OCI-LY1 (cell line): ENCODE data around the gene FCN1.

Experiments used
- CTCF ChIP-seq: fragments of 200-600 bp; sonication (generic), shearing (Covaris generic); IDR thresholded peaks from 2 replicates; pipeline ENCODE4 v1.5.1; 2017; ENCODE audit warnings: mild to moderate bottlenecking, antibody characterized with exemption, low read length, moderate library complexity, mixed read lengths
- EZH2 ChIP-seq: fragments of 200-600 bp; sonication (generic), shearing (Covaris generic); IDR thresholded peaks from 2 replicates; pipeline ENCODE4 v1.8.0; 2017; ENCODE audit warnings: borderline replicate concordance, mixed run types, mild to moderate bottlenecking, antibody characterized with exemption, low read length, moderate library complexity, mixed read lengths

- no peak for TF ChIP-seq CTCF
- no peak for TF ChIP-seq EZH2
Observed at GRCh38 chr9:134932606-134933005, 14.9 kb upstream of the FCN1 start.
